Stomach (tissue), 9 donors: ENCODE results near the gene CCDC38. TPM values are rescaled to one million over a fixed set of nuclear protein-coding genes. Genes with fewer than 3 reads are reported as not detected.

Source experiments
- DNase-seq, 2 donors: peaks; one replicate each; pipeline versions ENCODE4 v3.0.0 to v3.0.0-alpha.2; 2013 to 2019
- H3K27ac ChIP-seq, 5 donors: fragments of 200-600 bp in 4 of 5; sonication (generic) in 4 of 5; one replicate each; pipeline ENCODE4 v1.5.1; 2013 to 2019; ENCODE audit warnings: mild to moderate bottlenecking in 1 of 5, moderate library complexity in 1 of 5
- H3K27me3 ChIP-seq, 3 donors: fragments of 200-600 bp; sonication (generic); one replicate each; pipeline ENCODE4 v1.5.1; 2017 to 2019; ENCODE audit warnings: mixed run types in 1 of 3
- H3K36me3 ChIP-seq, 4 donors: fragments of 200-600 bp; sonication (generic); 1 replicate in 3 of 4; 2 replicates in 1 of 4; pipeline ENCODE4 v1.5.1; 2016 to 2019
- H3K4me1 ChIP-seq, 4 donors: fragments of 200-600 bp; sonication (generic); one replicate each; pipeline ENCODE4 v1.5.1; 2016 to 2019
- H3K4me3 ChIP-seq, 4 donors: fragments of 200-600 bp; sonication (generic) in 3 of 4; one replicate each; pipeline ENCODE4 v1.5.1; 2016 to 2019; ENCODE audit warnings: mild to moderate bottlenecking in 1 of 4
- H3K9me3 ChIP-seq, 4 donors: fragments of 200-600 bp; sonication (generic); one replicate each; pipeline ENCODE4 v1.5.1; 2016 to 2019
- CTCF ChIP-seq, 7 experiments: fragments of 450-650 bp in 4 of 7; fragments of 200-600 bp in 3 of 7; sonication (generic) in 3 of 7; IDR thresholded peaks; one replicate each; pipeline ENCODE4 v1.5.1; 2016 to 2019; ENCODE audit warnings: antibody characterized with exemption in 7 of 7, control low read depth in 2 of 7, mild to moderate bottlenecking in 1 of 7
- EP300 ChIP-seq: sonication (generic); formaldehyde crosslinking; IDR thresholded peaks from one replicate; pipeline ENCODE4 v1.6.1; 2017; ENCODE audit warnings: antibody characterized with exemption
- POLR2A ChIP-seq, 4 donors: fragments of 450-650 bp; IDR thresholded peaks; one replicate each; pipeline ENCODE4 v1.6.1; 2016; ENCODE audit warnings: antibody characterized with exemption in 4 of 4, control low read depth in 2 of 4, mild to moderate bottlenecking in 1 of 4, moderate library complexity in 1 of 4
- POLR2AphosphoS5 ChIP-seq, 3 donors: sonication (generic); formaldehyde crosslinking; IDR thresholded peaks; one replicate each; pipeline ENCODE4 v1.6.1; 2016; ENCODE audit warnings: antibody characterized with exemption in 3 of 3
- WGBS, 5 donors: extraction: QIAGEN DNeasy Blood & Tissue Kit in 3 of 5; methylation state at CpG; one replicate each; pipeline versions ENCODE4 v1.1.5 to v1.1.7; 2013 to 2018; 5-methylcytosine and 5-hydroxymethylcytosine counted together
- intact Hi-C: fragments of 100-400 bp; cut with DNase I; formaldehyde crosslinking; loops from one replicate; pipeline ENCODE4 v1.15.1; 2023; ENCODE audit warnings: low total_unique reads
- polyA plus RNA-seq, 3 donors: library from polyadenylated mRNA; stranded (reverse); fragments of 200-250 nt; gene quantifications; one replicate each; pipeline ENCODE4 v1.2.3, GENCODE V29; 2013
- total RNA-seq, 5 donors: library from RNA; depleted of rRNA; stranded (reverse); fragments of >200 nt; gene quantifications; one replicate each; pipeline versions ENCODE4 v1.1.0 to v1.2.3, GENCODE V29; 2014 to 2016
- donor health status: healthy with polysubstance abuse.
- donor health status: Bipolar disorder and iron deficiency.
- donor health status: healthy.

CCDC38 gene
- total and polyA plus RNA-seq, 8 donors, result not detected

- Histone ChIP-seq H3K27me3 (no peaks in the 10 kb centered on the region), H3K27ac (no peak overlapping the region), H3K36me3 (no peaks in the 10 kb centered on the region), H3K9me3 (no peaks in the 10 kb centered on the region), H3K4me1 (no peaks in the 10 kb centered on the region), H3K4me3 (no peak overlapping the region)
- no peak for DNase-seq
- TF ChIP-seq EP300 (no peak), POLR2A (IDR thresholded peaks at IDR 0.05) (no peak), POLR2AphosphoS5 (IDR thresholded peaks at IDR 0.05) (no peak), CTCF (IDR thresholded peaks at IDR 0.05) (no peak)
- 81 to 89% (median 87%) methylated on average over 3 of the region's 3 CpGs for WGBS, 5 donors
- intact Hi-C loops, result no loop called here
Measured at GRCh38 chr12:95978774-95979173, 36.4 kb upstream of the CCDC38 start.

GRCh38 chr12:95978351-95978750 is 35.9 kb upstream of the CCDC38 start:
- no peak for TF ChIP-seq EP300
- TF ChIP-seq POLR2AphosphoS5 (IDR thresholded peaks at IDR 0.05), result no peak
- TF ChIP-seq CTCF (IDR thresholded peaks at IDR 0.05), result no peak
- H3K36me3 ChIP-seq, result no peaks in the 10 kb centered on the region
- intact Hi-C loops, result no loop called here
- no peaks in the 10 kb centered on the region for H3K4me1 ChIP-seq
- no peak overlapping the region for H3K27ac ChIP-seq
- H3K27me3 ChIP-seq, result no peaks in the 10 kb centered on the region
- 88 to 92% (median 91%) methylated on average over 5 of the region's 5 CpGs for WGBS, 5 donors
- no peak overlapping the region for H3K4me3 ChIP-seq
- H3K9me3 ChIP-seq, result no peaks in the 10 kb centered on the region
- no peak for DNase-seq

- WGBS, 5 donors, result 81 to 93% (median 90%) methylated on average over 4 to 11 of the region's 11 CpGs
- Histone ChIP-seq H3K27ac (no peak overlapping the region), H3K27me3 (no peaks in the 10 kb centered on the region), H3K36me3 (no peaks in the 10 kb centered on the region), H3K9me3 (no peaks in the 10 kb centered on the region), H3K4me1 (no peaks in the 10 kb centered on the region), H3K4me3 (no peak overlapping the region)
- no peak for DNase-seq
- no peak for TF ChIP-seq POLR2A (IDR thresholded peaks at IDR 0.05)
- no peak for TF ChIP-seq CTCF (IDR thresholded peaks at IDR 0.05)
- no peak for TF ChIP-seq EP300
- no peak for TF ChIP-seq POLR2AphosphoS5 (IDR thresholded peaks at IDR 0.05)
- intact Hi-C loops, result no loop called here
Measured at GRCh38 chr12:95977764-95978305, 35.4 kb upstream of the CCDC38 start.

GRCh38 chr12:95976416-95976832 is 34.0 kb upstream of the CCDC38 start:
- WGBS, 5 donors, result 92 to 95% (median 92%) methylated on average over 8 of the region's 8 CpGs
- no peak overlapping the region for H3K27ac ChIP-seq
- no peaks in the 10 kb centered on the region for H3K27me3 ChIP-seq
- H3K4me1 ChIP-seq, result no peaks in the 10 kb centered on the region
- intact Hi-C loops, result no loop called here
- no peak for TF ChIP-seq POLR2A (IDR thresholded peaks at IDR 0.05)
- no peak for TF ChIP-seq CTCF (IDR thresholded peaks at IDR 0.05)
- no peak for TF ChIP-seq POLR2AphosphoS5 (IDR thresholded peaks at IDR 0.05)
- no peak for TF ChIP-seq EP300
- no peaks in the 10 kb centered on the region for H3K36me3 ChIP-seq
- DNase-seq, result no peak
- no peak overlapping the region for H3K4me3 ChIP-seq
- H3K9me3 ChIP-seq, result no peaks in the 10 kb centered on the region
